HCT116 (cell line): ENCODE data around the gene SULT1E1. TPM values are rescaled to one million over a fixed set of nuclear protein-coding genes. Genes with fewer than 3 reads are reported as not detected.

Experiments used
- ATAC-seq: fragments of 200-7000 bp; cut with Tn5 transposase; 2 replicates; pipeline ENCODE4 v1.9.1; 2020; ENCODE audit warnings: mild to moderate bottlenecking, moderate library complexity
- BruUV-seq: library from RNA; stranded (reverse); fragments of 400-500 nt; replicated peaks from 2 replicates; lab custom pipeline; 2021; lab: Mats Ljungman, UMichigan
- CTCF ChIA-PET: fragments of 300-600 bp; sonication (Branson Sonifier 250); formaldehyde crosslinking; loops from one replicate; lab custom pipeline; 2021; ENCODE audit warnings: antibody characterized with exemption; lab: Charles Lee
- POLR2A ChIA-PET: fragments of 300-600, 350-600 bp; sonication (Branson Sonifier 250); formaldehyde crosslinking; loops from one replicate; lab custom pipeline; 2021; ENCODE audit warnings: antibody characterized with exemption; lab: Charles Lee
- RAD21 ChIA-PET, 2 experiments: fragments of 300-600 bp; sonication (Branson Sonifier 250); formaldehyde crosslinking; loops; one replicate each; lab custom pipeline; 2023; ENCODE audit warnings: low total read pairs in 2 of 2; ENCODE audit not compliant: uncharacterized antibody in 2 of 2, unreplicated experiment in 2 of 2, low non-redundant PET in 1 of 2; lab: Charles Lee
- DNase-seq: peaks from one replicate; pipeline ENCODE4 v3.0.0-alpha.2; 2010; ENCODE audit warnings: low read depth, low spot score
- H2AFZ ChIP-seq: fragments of 200-600 bp; shearing (Covaris generic), sonication (generic); 2 replicates; pipeline ENCODE4 v1.6.1; 2017; ENCODE audit warnings: low read depth, mixed run types, mixed read lengths, antibody characterized with exemption, low read length; ENCODE audit not compliant: poor library complexity, severe bottlenecking
- H3K27ac ChIP-seq: 2 replicates; pipeline ENCODE4 v1.5.1; 2012; ENCODE audit warnings: low read depth, low read length
- H3K27me3 ChIP-seq: fragments of 200-600 bp; sonication (generic); 2 replicates; pipeline ENCODE4 v1.6.1; 2016; ENCODE audit warnings: mixed run types, low read length, mixed read lengths; ENCODE audit not compliant: insufficient read depth
- H3K36me3 ChIP-seq, 2 experiments: fragments of 200-500 bp in 1 of 2; fragments of 200-600 bp in 1 of 2; sonication (Bioruptor generic) in 1 of 2; sonication (generic) in 1 of 2; 2 replicates each; pipeline versions ENCODE4 v1.5.1 to v1.6.1; 2014 to 2016; ENCODE audit warnings: low read length in 2 of 2, inconsistent platforms in 1 of 2, mixed read lengths in 1 of 2, mixed run types in 1 of 2; ENCODE audit not compliant: insufficient read depth in 2 of 2, control insufficient read depth in 1 of 2
- H3K4me1 ChIP-seq, 2 experiments: fragments of 200-600 bp in 1 of 2; sonication (generic) in 1 of 2; 2 replicates each; pipeline versions ENCODE4 v1.5.1 to v1.6.1; 2012 to 2017; ENCODE audit warnings: low read length in 2 of 2, inconsistent platforms in 1 of 2, mild to moderate bottlenecking in 1 of 2, mixed read lengths in 1 of 2, mixed run types in 1 of 2, moderate library complexity in 1 of 2; ENCODE audit not compliant: insufficient read depth in 2 of 2, control insufficient read depth in 1 of 2
- H3K4me2 ChIP-seq: fragments of 200-600 bp; sonication (generic); 2 replicates; pipeline ENCODE4 v1.6.1; 2017; ENCODE audit warnings: mixed run types, low read length, mixed read lengths
- H3K4me3 ChIP-seq, 2 experiments: fragments of 200-600 bp in 1 of 2; sonication (generic) in 1 of 2; replicated peaks in 1 of 2; 2 replicates each; pipeline ENCODE4 v1.5.1; 2011 to 2016; ENCODE audit warnings: low read length in 2 of 2, control low read depth in 1 of 2, low read depth in 1 of 2, mild to moderate bottlenecking in 1 of 2, mixed read lengths in 1 of 2, mixed run types in 1 of 2
- H3K79me2 ChIP-seq: fragments of 200-600 bp; sonication (generic); 2 replicates; pipeline ENCODE4 v1.6.1; 2017; ENCODE audit warnings: mild to moderate bottlenecking, mixed run types, low read length, moderate library complexity, mixed read lengths; ENCODE audit not compliant: insufficient read depth
- H3K9ac ChIP-seq: fragments of 200-600 bp; sonication (generic); 2 replicates; pipeline ENCODE4 v1.6.1; 2016; ENCODE audit warnings: low read length, mixed read lengths
- H3K9me2 ChIP-seq: fragments of 200-600 bp; sonication (generic), shearing (Covaris generic); 2 replicates; pipeline ENCODE4 v1.6.1; 2017; ENCODE audit warnings: mixed run types, mild to moderate bottlenecking, moderate library complexity; ENCODE audit not compliant: insufficient read depth
- H3K9me3 ChIP-seq, 2 experiments: fragments of 200-500 bp in 1 of 2; fragments of 200-600 bp in 1 of 2; sonication (Bioruptor generic) in 1 of 2; sonication (generic) in 1 of 2; 2 replicates each; pipeline ENCODE4 v1.6.1; 2014 to 2017; ENCODE audit warnings: low read length in 2 of 2, mixed read lengths in 2 of 2, inconsistent platforms in 1 of 2, low read depth in 1 of 2, mild to moderate bottlenecking in 1 of 2, mixed run types in 1 of 2, moderate library complexity in 1 of 2; ENCODE audit not compliant: control insufficient read depth in 1 of 2, insufficient read depth in 1 of 2
- H4K20me1 ChIP-seq: fragments of 200-600 bp; sonication (generic), shearing (Covaris generic); 2 replicates; pipeline ENCODE4 v1.6.1; 2017; ENCODE audit warnings: mixed run types, mild to moderate bottlenecking, moderate library complexity; ENCODE audit not compliant: insufficient read depth
- CEBPB ChIP-seq: IDR thresholded peaks from 2 replicates; pipeline ENCODE4 v1.6.1; 2012; ENCODE audit warnings: low read depth
- CTCF ChIP-seq, 3 experiments: fragments of 200-600 bp in 1 of 3; sonication (generic) in 1 of 3; IDR thresholded peaks in 2 of 3; conservative IDR thresholded peaks in 1 of 3; 2 replicates each; pipeline ENCODE4 v1.5.1; 2012 to 2017; ENCODE audit warnings: low read depth in 2 of 3, low read length in 2 of 3, antibody characterized with exemption in 1 of 3, borderline replicate concordance in 1 of 3, control low read depth in 1 of 3, mild to moderate bottlenecking in 1 of 3, mixed read lengths in 1 of 3, mixed run types in 1 of 3, moderate library complexity in 1 of 3; ENCODE audit not compliant: insufficient read depth in 1 of 3
- ELF1 ChIP-seq: IDR thresholded peaks from 2 replicates; pipeline ENCODE4 v1.6.1; 2012; ENCODE audit warnings: low read depth, borderline replicate concordance
- EZH2phosphoT487 ChIP-seq: fragments of 200-600 bp; IDR thresholded peaks from 2 replicates; pipeline ENCODE4 v1.6.1; 2018; ENCODE audit warnings: antibody characterized with exemption, borderline replicate concordance
- RAD21 ChIP-seq: IDR thresholded peaks from 2 replicates; pipeline ENCODE4 v1.6.1; 2012; ENCODE audit warnings: low read depth, mild to moderate bottlenecking
- ZBTB33 ChIP-seq: IDR thresholded peaks from 2 replicates; pipeline ENCODE4 v1.6.1; 2011; ENCODE audit warnings: mild to moderate bottlenecking, low read length, moderate library complexity; ENCODE audit not compliant: insufficient replicate concordance; ENCODE audit errors: extremely low read depth
- intact Hi-C: fragments of 100-400 bp; cut with micrococcal nuclease; formaldehyde crosslinking; loops from 2 replicates; pipeline ENCODE4 v1.10.0; 2022
- total RNA-seq: library from RNA; stranded (reverse); gene quantifications from one replicate; pipeline ENCODE4 v1.2.1, GENCODE V29; 2021; ENCODE audit not compliant: unreplicated experiment

The SULT1E1 gene
- total RNA-seq, 1 experiment from 2014 or later: not detected

- Histone ChIP-seq H3K36me3 (no peaks in the 10 kb centered on the region), H3K4me3 (no peak overlapping the region), H3K9ac (no peak overlapping the region), H3K79me2 (no peaks in the 10 kb centered on the region), H3K27ac (no peak overlapping the region), H3K9me2 (no peaks in the 10 kb centered on the region), H3K4me1 (no peaks in the 10 kb centered on the region), H2AFZ (no peak overlapping the region), H4K20me1 (no peaks in the 10 kb centered on the region), H3K9me3 (no peaks in the 10 kb centered on the region), H3K4me2 (no peak overlapping the region), H3K27me3 (no peaks in the 10 kb centered on the region)
- DNase-seq (peak; percentile 22), ATAC-seq (peak; percentile 78)
- no TSS peak for BruUV-seq
- intact Hi-C loops: loop anchor here (1.0 to 5.0 kb wide), 3 partner anchors 192 to 676 kb away; no protein-coding TSS in a partner anchor
- ChIA-PET POLR2A (no interaction called here), CTCF (interaction anchor here (1.0 to 1.5 kb wide), 2 partner anchors 191 to 678 kb away, joined by 3 to 5 read pairs; no protein-coding TSS in a partner anchor), RAD21 (interaction anchor here in 1 of 2 experiments (0.7 kb wide), 1 partner anchor 21 kb away, joined by 3 read pairs; the partner anchor contains the start of gene SULT1E1)
- peak; percentile 67 to 72 (median 70); a peak in 5 of 6 replicates for TF ChIP-seq CTCF (IDR thresholded peaks at IDR 0.05 in 2 of 3, conservative IDR thresholded peaks at IDR 0.05 in 1 of 3; ENCODE audit: borderline replicate concordance in 1 of 3, insufficient read depth in 1 of 3, low read depth in 2 of 3, low read length in 2 of 3)
- TF ChIP-seq EZH2phosphoT487: no peak
- no peak for TF ChIP-seq ELF1
- TF ChIP-seq ZBTB33: no peak
- no peak for TF ChIP-seq CEBPB
- TF ChIP-seq RAD21: peak; percentile 86
Observed at GRCh38 chr4:69881173-69881773, 21.3 kb upstream of the SULT1E1 start.
